UCSD-AML1 (cell line): ENCODE data around the gene SHKBP1.
"Not testable (repeated sequence)": the region's sequence is repeated elsewhere in the genome, so short reads cannot be mapped to it uniquely, and the experiment has no call there.

ENCODE experiments used
- DNase-seq: peaks from one replicate; lab custom pipeline; 2025; ENCODE audit not compliant: unreplicated experiment; lab: John Stamatoyannopoulos, UW

The SHKBP1 gene

GRCh38 chr19:40555978-40556689, 20.5 kb upstream of the SHKBP1 start:
- DNase-seq: no peak

DNA sequence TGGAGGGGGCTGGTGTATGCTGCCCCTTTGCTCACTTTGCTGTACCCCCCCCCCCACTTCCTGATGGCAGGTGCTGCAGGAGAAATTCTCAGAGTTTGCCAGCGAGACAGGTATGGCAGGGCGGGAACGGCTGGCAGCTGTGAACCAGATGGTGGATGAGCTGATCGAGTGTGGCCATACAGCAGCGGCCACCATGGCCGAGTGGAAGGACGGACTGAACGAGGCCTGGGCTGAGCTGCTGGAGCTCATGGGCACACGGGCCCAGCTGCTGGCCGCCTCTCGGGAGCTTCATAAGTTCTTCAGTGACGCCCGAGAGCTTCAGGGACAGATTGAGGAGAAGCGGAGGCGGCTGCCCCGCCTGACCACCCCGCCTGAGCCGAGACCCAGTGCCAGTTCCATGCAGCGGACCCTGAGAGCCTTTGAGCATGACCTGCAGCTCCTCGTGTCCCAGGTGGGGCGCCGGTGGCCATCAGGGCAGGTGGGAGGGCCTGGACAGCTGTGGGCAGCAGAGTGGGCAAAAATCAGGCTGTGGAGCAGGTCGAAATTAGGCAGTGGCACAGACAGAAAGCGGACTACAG, 19.6 kb upstream of the SHKBP1 start:
- no peak for DNase-seq

GRCh38 chr19:40559394-40559793, 17.3 kb upstream of the SHKBP1 start:
- no peak for DNase-seq

GRCh38 chr19:40560092-40560507, 16.6 kb upstream of the SHKBP1 start:
- no peak for DNase-seq

- no peak for DNase-seq
Measured at GRCh38 chr19:40561947-40562346, 14.7 kb upstream of the SHKBP1 start.

DNA sequence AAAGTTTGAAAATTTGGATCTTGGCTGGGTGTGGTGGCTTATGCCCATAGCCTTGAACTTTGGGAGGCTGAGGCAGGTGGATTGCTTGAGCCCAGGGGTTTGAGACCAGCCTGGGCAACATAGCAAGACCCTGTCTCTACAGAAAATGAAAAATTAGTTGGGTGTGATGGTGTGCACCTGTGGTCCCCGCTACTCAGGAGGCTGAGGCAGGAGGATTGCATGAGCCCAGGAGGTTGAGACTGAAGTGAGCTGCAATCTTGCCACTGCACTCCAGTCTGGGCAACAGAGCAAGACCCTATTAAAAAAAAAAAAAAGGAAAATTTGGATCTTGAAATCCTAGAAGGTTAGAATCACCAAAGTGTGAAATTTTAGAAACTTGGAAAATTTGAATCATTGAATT, 12.1 kb upstream of the SHKBP1 start:
- DNase-seq: not testable (repeated sequence)

GRCh38 chr19:40565355-40565754, 11.3 kb upstream of the SHKBP1 start:
- DNase-seq: no peak

DNA sequence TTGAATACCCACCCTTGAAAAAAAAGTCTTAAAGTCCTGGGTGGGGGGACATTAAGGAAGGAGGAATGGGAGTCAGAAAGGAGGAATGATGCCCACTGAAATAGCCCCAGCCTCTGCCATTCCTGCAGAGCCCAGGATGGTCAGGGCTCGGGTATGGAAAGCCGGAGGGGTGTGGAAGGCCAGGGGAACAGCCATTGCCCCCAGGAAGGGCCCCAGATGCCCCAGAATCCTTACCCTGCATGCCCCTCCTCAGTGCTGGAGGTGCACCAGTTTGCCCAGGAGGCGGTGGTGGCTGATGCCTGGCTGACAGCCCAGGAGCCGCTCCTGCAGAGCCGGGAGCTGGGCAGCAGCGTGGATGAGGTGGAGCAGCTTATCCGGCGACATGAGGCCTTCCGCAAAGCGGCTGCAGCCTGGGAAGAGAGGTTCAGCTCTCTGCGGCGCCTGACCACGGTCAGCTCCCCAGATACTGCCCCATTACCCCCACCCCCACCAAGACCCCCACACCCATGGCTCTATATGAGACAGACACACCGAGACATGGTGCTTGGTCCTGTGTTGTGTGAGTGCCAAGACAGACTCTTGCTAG, 10.7 kb upstream of the SHKBP1 start:
- DNase-seq: no peak

DNA sequence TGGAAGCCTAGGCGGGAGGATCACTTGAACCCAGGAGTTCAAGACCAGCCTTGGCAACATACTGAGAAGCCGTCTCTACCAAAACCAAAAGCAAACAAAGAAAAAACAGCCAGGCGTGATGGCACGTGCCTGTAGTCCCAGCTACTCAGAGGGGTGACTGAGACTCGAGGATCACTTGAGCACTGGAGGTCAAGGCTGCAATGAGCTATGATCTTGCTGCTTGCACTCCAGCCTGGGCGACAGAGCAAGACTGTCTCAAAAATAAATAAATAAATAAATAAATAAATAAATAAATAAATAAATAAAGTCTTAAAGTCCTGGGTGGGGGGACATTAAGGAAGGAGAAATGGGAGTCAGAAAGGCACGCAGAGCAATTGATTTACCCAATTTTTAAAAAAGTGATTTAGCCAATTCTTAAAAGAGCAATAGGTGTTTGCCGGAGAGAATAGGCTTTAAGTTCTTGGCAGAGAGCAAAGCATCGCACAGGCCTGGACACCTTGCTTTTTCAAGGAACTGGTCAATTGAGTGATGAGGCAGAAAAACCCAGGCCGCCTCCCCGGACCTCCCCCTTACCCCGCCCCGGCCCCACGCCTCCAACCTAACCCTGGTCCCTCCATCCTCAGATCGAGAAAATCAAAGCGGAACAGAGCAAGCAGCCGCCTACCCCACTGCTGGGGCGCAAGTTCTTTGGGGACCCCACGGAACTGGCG, 9.5 kb upstream of the SHKBP1 start:
- no peak for DNase-seq

- no peak for DNase-seq
Measured at GRCh38 chr19:40567750-40568494, 8.8 kb upstream of the SHKBP1 start.

GRCh38 chr19:40570313-40571004, 6.2 kb upstream of the SHKBP1 start:
- peak; percentile 100 for DNase-seq

GRCh38 chr19:40571005-40571318, 5.7 kb upstream of the SHKBP1 start:
- DNase-seq: no peak

DNA sequence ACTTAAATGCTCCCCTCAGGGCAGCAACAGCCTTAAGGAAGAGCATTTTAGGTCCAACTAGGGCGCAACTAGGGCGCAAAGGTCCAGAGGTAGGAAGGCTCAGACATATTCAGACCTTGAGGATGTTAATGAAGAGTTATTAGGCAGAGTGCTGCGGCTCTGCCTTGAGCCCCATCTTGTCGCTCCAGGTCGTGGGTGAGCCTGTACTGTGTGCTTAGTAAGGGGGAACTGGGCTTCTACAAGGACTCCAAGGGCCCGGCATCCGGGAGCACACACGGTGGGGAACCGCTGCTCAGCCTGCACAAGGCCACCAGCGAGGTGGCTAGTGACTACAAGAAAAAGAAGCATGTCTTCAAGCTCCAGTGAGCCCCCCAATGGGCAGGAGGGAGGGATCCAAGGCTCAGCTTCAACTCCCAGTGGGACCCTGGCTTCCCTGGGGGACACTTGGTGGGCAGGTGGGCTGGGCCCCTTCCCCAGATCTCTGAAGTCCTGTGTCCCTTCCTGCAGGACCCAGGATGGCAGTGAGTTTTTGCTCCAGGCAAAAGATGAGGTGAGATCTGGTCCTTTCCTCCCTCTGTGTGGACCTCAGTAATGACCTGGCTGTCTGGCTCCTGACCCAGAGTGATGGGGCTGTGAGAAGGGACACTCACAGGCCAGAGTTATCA, 4.7 kb upstream of the SHKBP1 start:
- DNase-seq: no peak

GRCh38 chr19:40575326-40575725, 1.3 kb upstream of the SHKBP1 start:
- no peak for DNase-seq

DNA sequence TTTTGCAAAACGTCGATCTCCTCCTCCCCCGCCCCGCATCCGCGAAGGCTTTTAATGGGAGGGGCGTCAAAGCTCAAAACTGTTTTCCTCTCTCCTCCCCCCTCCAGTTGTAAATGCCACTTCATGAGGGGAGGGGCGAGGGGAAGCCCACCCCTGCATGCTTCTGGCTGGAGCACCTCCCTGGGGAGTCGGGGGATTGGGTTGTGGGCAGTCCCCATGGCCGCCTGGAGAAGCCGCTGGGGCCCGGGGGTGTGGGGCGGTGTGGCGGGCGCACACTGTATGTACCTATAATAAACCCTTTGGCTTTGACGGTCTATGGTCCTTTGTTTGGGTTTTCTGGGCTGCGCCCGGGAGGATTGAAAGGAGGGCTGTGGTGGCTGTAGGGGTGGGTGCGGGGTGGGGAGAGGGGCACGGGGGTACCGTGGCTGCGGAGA, 505 bp upstream of the SHKBP1 start:
- no peak for DNase-seq

DNA sequence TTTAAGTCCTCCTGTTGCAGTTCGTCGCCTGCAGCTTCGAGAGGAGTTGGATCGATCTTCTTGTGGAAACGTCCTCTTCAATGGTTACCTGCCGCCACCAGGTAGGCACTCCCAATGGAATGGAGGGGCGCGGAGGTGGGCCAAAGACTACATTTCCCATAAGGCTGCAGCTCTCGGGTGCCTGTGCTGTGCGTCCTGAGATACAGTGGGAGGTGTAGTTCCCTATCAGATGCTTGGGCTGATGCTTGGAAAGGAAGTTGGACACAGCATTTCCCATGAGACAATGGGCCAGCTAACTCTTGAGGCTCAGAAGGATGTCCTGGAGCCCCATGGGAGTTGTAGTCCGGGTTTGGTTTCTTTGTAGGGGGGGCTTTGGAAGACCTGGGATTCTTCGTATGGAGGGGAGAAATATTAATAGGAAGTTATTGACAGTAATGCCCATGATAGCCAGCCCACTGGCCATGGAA, 1.8 kb downstream of the SHKBP1 start:
- peak; percentile 30 for DNase-seq

DNA sequence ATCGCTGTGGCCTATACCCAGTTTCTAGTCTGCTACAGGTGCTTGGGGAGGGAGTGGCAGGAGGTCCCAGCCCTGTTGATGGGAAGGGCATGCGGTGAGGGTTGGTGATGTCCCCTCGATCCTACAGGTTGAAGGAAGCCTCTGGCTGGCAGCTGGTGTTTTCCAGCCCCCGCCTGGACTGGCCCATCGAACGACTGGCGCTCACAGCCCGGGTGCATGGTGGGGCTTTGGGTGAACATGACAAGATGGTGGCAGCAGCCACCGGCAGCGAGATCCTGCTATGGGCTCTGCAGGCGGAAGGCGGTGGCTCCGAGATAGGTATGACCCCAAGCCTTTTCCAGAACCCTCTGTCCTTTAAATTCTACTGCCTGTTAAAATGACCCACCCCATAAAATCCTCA, 3.9 kb downstream of the SHKBP1 start:
- no peak for DNase-seq

DNA sequence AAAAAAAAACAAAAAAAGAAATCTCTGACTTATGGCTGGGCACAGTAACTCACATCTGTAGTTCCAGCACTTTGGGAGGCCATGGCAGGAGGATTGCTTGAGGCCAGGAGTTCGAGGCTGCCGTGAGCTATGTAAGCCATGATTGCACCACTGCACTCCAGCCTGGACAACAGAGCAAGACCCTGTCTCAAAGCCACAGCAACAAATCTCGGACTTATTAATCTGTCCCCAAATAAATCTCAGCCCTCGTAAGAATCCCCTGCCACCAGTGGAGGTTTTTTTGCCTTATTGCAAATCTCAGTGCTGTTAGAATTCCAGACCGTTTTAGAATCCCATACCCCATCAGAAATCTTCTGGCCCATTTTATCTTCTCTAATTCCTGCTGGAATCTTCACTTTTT, 4.9 kb downstream of the SHKBP1 start:
- no peak for DNase-seq

DNA sequence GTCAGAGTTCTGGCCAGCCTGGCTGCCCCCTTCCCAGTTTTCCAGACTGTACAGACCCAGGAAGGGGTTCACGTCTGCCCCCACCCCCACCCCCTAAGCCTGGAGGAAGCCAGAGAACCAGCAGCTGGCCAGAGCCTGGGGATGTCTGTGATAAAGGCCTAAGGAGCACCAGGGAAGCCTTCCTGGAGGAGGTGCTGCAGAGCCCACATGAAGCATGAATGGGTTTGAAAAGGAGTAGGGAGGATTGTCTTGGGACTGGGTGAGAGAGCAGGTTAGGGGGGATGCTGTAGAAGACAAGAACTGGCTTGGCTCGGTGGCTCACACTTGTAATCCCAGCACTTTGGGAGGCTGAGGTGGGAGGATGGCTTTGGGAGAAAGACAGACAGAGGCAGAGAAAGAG, 5.8 kb downstream of the SHKBP1 start:
- no peak for DNase-seq

- no peak for DNase-seq
Measured at GRCh38 chr19:40583283-40583682, 6.6 kb downstream of the SHKBP1 start.
